LNCAP (cell line): ENCODE results near the gene POU2F1.

ENCODE experiments used
- TF ChIP-seq, protein P1 (sequence below): fragments of 450-650 bp; IDR thresholded peaks from 2 replicates; pipeline ENCODE4 v1.5.1; 2017; ENCODE audit warnings: mild to moderate bottlenecking

POU2F1 gene

DNA sequence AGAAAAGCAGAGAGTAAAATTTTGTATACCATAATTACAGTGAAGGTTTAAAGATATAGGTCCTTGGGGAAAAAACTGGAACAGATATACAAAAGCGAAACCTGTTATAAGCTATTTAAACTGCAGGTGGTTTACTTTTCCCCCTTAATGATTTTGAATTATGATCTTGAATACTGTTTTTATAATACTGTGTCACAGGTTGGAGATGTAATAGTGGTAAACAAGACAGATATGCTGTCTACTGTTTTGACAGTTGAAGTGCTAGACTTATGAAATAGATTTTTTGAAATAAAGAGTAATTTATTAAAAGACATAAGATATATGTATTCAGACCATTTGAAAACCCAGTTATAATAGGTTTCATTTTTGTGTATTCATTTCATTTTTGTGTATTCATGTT is 168.3 kb downstream of the POU2F1 start:
- TF ChIP-seq, protein P1, sequence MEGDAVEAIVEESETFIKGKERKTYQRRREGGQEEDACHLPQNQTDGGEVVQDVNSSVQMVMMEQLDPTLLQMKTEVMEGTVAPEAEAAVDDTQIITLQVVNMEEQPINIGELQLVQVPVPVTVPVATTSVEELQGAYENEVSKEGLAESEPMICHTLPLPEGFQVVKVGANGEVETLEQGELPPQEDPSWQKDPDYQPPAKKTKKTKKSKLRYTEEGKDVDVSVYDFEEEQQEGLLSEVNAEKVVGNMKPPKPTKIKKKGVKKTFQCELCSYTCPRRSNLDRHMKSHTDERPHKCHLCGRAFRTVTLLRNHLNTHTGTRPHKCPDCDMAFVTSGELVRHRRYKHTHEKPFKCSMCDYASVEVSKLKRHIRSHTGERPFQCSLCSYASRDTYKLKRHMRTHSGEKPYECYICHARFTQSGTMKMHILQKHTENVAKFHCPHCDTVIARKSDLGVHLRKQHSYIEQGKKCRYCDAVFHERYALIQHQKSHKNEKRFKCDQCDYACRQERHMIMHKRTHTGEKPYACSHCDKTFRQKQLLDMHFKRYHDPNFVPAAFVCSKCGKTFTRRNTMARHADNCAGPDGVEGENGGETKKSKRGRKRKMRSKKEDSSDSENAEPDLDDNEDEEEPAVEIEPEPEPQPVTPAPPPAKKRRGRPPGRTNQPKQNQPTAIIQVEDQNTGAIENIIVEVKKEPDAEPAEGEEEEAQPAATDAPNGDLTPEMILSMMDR, result no peak

DNA sequence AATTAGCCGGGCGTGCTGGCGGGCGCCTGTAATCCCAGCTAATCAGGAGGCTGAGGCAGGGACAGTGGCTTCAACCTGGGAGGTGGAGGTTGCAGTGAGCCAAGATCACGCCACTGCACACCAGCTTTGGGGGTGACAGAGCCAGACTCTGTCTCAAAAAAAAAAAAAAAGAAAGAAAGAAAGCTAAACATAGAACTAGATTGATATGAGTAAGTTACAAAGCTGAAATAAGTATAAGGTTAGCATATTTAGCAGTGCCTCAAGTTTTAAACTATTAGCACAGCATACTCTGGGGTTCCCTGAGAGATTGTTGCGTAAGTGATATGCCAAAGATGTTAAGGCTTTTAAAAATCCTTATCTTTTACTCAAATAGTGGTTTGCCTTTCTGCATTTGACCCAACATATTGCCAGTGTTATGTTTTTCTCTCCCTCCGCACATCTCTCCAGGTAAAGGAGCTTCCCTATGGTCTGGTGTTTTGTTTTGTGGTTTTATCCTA is 171.6 kb downstream of the POU2F1 start:
- TF ChIP-seq, protein P1, result no peak

DNA sequence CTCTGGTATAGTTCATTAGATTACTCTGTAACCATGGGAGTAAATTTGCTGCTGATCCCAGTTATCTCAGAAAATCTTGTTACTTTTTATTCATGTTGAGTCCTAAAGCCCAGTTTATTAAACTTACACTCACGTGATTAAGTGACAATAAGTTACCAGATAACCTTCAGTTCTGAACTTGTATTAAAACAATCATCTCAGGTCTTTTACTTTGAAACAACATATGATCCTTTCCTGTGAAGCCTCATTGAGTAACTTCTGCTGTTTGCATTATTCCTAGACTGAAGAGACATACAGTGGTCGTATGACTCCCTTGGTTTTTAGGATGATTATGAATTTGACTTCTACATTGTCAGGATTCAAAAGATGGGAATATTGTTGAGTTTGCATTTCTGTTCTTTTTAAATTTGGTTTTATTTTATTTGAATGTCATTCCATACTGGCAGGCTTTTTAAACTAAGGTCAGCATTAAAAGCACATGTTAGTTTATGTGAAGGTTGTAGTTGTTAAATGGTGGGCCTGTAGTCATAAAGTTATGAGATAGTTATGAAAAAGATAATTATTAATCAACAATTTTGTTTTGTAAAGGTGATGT is 179.8 kb downstream of the POU2F1 start:
- TF ChIP-seq, protein P1, result no peak

DNA sequence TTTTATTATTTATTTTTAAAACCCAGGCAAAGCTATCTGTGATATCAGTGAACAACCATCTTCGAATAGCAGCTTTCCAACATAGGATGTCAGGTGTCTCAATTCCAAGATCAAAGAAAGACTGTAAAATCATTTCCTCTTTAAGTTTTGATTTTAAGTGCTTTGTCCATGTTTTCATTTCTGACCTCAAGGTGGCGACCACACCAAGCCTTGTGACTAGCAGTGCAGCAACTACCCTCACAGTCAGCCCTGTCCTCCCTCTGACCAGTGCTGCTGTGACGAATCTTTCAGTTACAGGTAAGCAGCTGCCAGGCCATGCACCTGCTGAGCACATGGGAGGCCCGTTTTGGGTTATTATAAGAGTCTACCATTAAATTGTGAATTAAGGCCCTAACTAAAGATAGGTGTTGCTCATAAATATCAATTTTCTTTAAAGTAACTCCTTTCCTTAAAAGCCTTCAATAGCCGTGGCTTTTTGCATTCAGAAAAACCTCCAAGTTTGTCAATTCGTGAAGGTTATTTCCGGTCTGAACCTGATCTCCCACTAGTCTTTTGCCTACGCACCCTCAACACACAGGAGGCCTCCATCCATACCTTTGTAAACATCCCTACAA is 180.7 kb downstream of the POU2F1 start:
- TF ChIP-seq, protein P1, result peak; percentile 74

DNA sequence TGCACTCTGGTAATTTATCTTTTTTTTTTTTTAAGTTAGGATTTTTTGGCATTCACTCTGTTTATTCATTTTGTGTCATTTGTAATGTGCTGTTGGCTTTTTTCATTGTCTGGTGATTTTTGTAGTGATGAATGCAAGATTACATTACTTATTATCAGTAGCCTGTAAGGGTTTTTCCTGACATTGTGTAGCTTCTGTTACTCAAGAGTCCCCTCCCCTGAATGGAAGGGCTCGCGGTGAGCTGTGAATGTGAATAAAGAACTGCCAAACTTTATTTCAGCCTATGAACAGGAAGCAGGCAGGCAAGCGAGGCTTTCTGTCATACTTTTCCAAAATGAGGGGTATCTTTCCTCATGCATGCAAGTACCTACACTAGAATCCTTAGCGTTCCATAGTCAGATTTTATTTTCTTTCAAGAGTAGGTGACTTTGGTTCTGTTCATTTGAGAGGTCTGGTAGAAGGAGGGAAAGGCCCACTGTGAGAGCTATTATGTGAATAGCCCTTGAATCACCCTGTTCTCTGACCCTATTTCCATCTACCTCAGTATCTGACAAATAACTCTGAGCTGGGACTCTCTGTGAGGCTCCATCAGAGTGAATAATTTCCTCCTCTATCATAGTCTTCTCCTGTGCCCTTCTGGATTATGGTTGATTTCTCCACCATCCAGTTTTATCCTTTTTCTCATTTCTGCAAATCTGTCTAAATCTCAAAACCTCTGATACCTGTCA is 183.6 kb downstream of the POU2F1 start:
- TF ChIP-seq, protein P1, result no peak

DNA sequence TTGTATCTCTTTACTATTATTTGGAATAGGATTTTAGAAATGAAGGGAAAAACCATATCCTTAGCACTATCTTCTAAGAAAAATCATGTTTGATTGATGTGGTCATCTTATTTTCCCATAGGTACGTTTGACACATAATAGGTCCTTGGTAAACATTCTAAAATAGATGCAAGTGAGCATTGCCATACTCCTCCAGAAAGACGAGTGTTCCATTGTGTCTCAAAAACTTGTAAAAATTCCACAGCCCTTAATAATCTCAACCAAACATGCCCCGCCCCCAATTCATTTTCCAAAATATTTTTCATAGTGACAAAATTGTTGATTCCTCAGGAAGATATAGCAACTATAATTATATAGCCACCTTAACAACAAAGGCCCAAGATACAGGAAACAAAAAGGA is 184.2 kb downstream of the POU2F1 start:
- TF ChIP-seq, protein P1, result no peak

DNA sequence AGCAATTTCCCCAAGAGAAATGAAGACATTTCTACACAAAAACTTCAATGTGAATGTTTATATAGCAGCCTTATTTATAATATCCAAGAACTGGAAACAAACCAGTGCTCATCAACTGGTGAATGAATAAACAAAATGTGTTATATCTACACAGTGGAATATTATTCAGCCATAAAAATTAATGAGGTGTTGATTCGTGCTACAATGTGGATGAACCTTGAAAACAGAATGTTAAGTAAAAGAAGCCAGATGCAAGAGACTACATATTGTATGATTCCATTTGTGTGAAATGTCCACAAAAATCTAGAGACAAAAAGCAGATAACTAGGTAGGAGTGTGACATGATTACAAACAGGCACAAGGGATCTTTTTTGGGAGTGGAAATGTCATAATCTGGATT is 187.7 kb downstream of the POU2F1 start:
- TF ChIP-seq, protein P1, result no peak
